ENCODE measurements around the gene MARK3.
A peak's percentile ranks its signal among the peaks of the same experiment; 100 is the strongest.
"Not testable (repeated sequence)": the region's sequence is repeated elsewhere in the genome, so short reads cannot be mapped to it uniquely, and the experiment has no call there.

MARK3 gene

GRCh38 chr14:103516426-103517173 is 131.4 kb downstream of the MARK3 start:
- DNase-seq: no peak

GRCh38 chr14:103517174-103517566 is 132.0 kb downstream of the MARK3 start:
- DNase-seq: no peak

- DNase-seq: no peak
Observed at GRCh38 chr14:103517721-103518421, 132.7 kb downstream of the MARK3 start.

- DNase-seq: peak; percentile 75
Observed at GRCh38 chr14:103518422-103519042, 133.3 kb downstream of the MARK3 start.

- no peak for DNase-seq
Observed at GRCh38 chr14:103519043-103519836, 134.0 kb downstream of the MARK3 start.

GRCh38 chr14:103519837-103520212 is 134.6 kb downstream of the MARK3 start:
- no peak for DNase-seq

- no peak for DNase-seq
Observed at GRCh38 chr14:103520269-103520656, 135.0 kb downstream of the MARK3 start.

- DNase-seq: peak; percentile 79
Observed at GRCh38 chr14:103520657-103521437, 135.6 kb downstream of the MARK3 start.

GRCh38 chr14:103521438-103521950 is 136.3 kb downstream of the MARK3 start:
- peak; percentile 22 for DNase-seq

- DNase-seq: peak; percentile 31
Observed at GRCh38 chr14:103521951-103522563, 136.8 kb downstream of the MARK3 start.

- DNase-seq: no peak
Observed at GRCh38 chr14:103522649-103523574, 137.7 kb downstream of the MARK3 start, which contains the start of gene CKB. Gene CKB (minus strand): TSS chr14:103522830. CDS start chr14:103522493, 337 bp downstream.

- no peak for DNase-seq
Observed at GRCh38 chr14:103523575-103523954, 138.3 kb downstream of the MARK3 start.

GRCh38 chr14:103524002-103524935 is 139.1 kb downstream of the MARK3 start:
- DNase-seq: no peak

GRCh38 chr14:103525430-103526246 is 140.4 kb downstream of the MARK3 start:
- DNase-seq: not testable (repeated sequence)

- no peak for DNase-seq
Observed at GRCh38 chr14:103526247-103526913, 141.2 kb downstream of the MARK3 start.

GRCh38 chr14:103526914-103527248 is 141.7 kb downstream of the MARK3 start:
- DNase-seq: no peak

GRCh38 chr14:103527408-103528145 is 142.4 kb downstream of the MARK3 start:
- no peak for DNase-seq
